Natural killer cell (primary cell): ENCODE data around the gene ADGRB3. TPM values are rescaled to one million over a fixed set of nuclear protein-coding genes. Genes with fewer than 3 reads are reported as not detected.

Experiments used
- ATAC-seq, 3 donors: fragments of 150-1000 bp in 2 of 3; fragments of 200-7000 bp in 1 of 3; cut with Tn5 transposase; 1 replicate in 1 of 3; 2 replicates in 2 of 3; pipeline ENCODE4 v1.10.0; 2021; ENCODE audit warnings: mild to moderate bottlenecking in 2 of 3, moderate library complexity in 2 of 3
- DNase-seq, 2 donors: peaks; one replicate each; pipeline versions ENCODE4 v3.0.0 to v3.0.0-alpha.2; 2013 to 2021; ENCODE audit warnings: mixed read lengths in 1 of 2
- H3K27ac ChIP-seq: one replicate; pipeline ENCODE4 v1.5.1; 2013; ENCODE audit warnings: mild to moderate bottlenecking, low read length
- H3K27me3 ChIP-seq: one replicate; pipeline ENCODE4 v1.6.1; 2013; ENCODE audit warnings: low read length; ENCODE audit not compliant: control insufficient read depth, insufficient read depth
- H3K36me3 ChIP-seq: one replicate; pipeline ENCODE4 v1.6.1; 2013; ENCODE audit warnings: low read length; ENCODE audit not compliant: control insufficient read depth, insufficient read depth
- H3K4me1 ChIP-seq: one replicate; pipeline ENCODE4 v1.6.1; 2013; ENCODE audit warnings: low read length; ENCODE audit not compliant: control insufficient read depth, insufficient read depth
- H3K4me3 ChIP-seq: one replicate; pipeline ENCODE4 v1.5.1; 2013; ENCODE audit warnings: low read length
- H3K9me3 ChIP-seq: one replicate; pipeline ENCODE4 v1.6.1; 2013; ENCODE audit warnings: low read length; ENCODE audit not compliant: control insufficient read depth, insufficient read depth
- H3K27ac Mint-ChIP-seq, 2 donors: one replicate each; pipeline ENCODE4 v1.8.0; 2022; ENCODE audit warnings: mild to moderate bottlenecking in 2 of 2, mixed read lengths in 2 of 2, moderate library complexity in 1 of 2
- H3K27me3 Mint-ChIP-seq, 2 donors: one replicate each; pipeline ENCODE4 v1.8.0; 2022; ENCODE audit warnings: low read depth in 2 of 2, mixed read lengths in 2 of 2
- H3K36me3 Mint-ChIP-seq: one replicate; pipeline ENCODE4 v1.8.0; 2022; ENCODE audit warnings: mixed read lengths
- H3K4me1 Mint-ChIP-seq, 2 donors: one replicate each; pipeline ENCODE4 v1.8.0; 2022; ENCODE audit warnings: mixed read lengths in 2 of 2
- H3K4me3 Mint-ChIP-seq: one replicate; pipeline ENCODE4 v1.8.0; 2022; ENCODE audit warnings: mild to moderate bottlenecking, moderate library complexity, mixed read lengths
- H3K9me3 Mint-ChIP-seq, 2 donors: one replicate each; pipeline ENCODE4 v1.8.0; 2022; ENCODE audit warnings: mixed read lengths in 2 of 2
- CTCF ChIP-seq: fragments of 200-600 bp; IDR thresholded peaks from one replicate; pipeline ENCODE4 v1.8.0; 2022; ENCODE audit warnings: antibody characterized with exemption
- WGBS: methylation state at CpG from one replicate; pipeline ENCODE4 v1.1.7; 2013; ENCODE audit warnings: missing lambda C conversion rate; ENCODE audit not compliant: insufficient coverage; 5-methylcytosine and 5-hydroxymethylcytosine counted together
- intact Hi-C: fragments of 100-400 bp; cut with micrococcal nuclease; formaldehyde crosslinking; loops from one replicate; pipeline ENCODE4 v1.14.2; 2022
- total RNA-seq, 4 donors: library from RNA; stranded (reverse); fragments of 120-200 nt in 1 of 4; gene quantifications; one replicate each; pipeline versions ENCODE4 v1.2.3 to v1.2.4, GENCODE V29; 2013 to 2022

Gene ADGRB3
- total RNA-seq, 3 donors from 2014 or later (not counting 1 experiment from before 2014, with no cell fraction given), result not detected

- Mint-ChIP-seq H3K27me3 (no peaks in the 10 kb centered on the region), H3K36me3 (no peaks in the 10 kb centered on the region), H3K9me3 (peaks cover 6 to 15% of the 10 kb centered on the region in 2 donors), H3K4me1 (no peaks in the 10 kb centered on the region), H3K27ac (no peak overlapping the region), H3K4me3 (no peak overlapping the region)
- ATAC-seq (no peak), DNase-seq (no peak)
- no peak for TF ChIP-seq CTCF
- Histone ChIP-seq H3K27ac (no peak overlapping the region), H3K9me3 (no peaks in the 10 kb centered on the region), H3K4me3 (no peak overlapping the region), H3K4me1 (no peaks in the 10 kb centered on the region), H3K27me3 (no peaks in the 10 kb centered on the region), H3K36me3 (no peaks in the 10 kb centered on the region)
- intact Hi-C loops, result no loop called here
- WGBS, result no CpG with 5 or more reads among the region's 3 CpGs
Measured at GRCh38 chr6:68892452-68892851, 257.4 kb downstream of the ADGRB3 start.

- DNase-seq (no peak), ATAC-seq (no peak)
- TF ChIP-seq CTCF, result no peak
- Mint-ChIP-seq H3K36me3 (no peaks in the 10 kb centered on the region), H3K27ac (no peak overlapping the region), H3K27me3 (no peaks in the 10 kb centered on the region), H3K4me3 (no peak overlapping the region), H3K9me3 (peaks cover 8% of the 10 kb centered on the region in 2 donors), H3K4me1 (no peaks in the 10 kb centered on the region)
- Histone ChIP-seq H3K27me3 (no peaks in the 10 kb centered on the region), H3K4me3 (no peak overlapping the region), H3K36me3 (no peaks in the 10 kb centered on the region), H3K4me1 (no peaks in the 10 kb centered on the region), H3K27ac (no peak overlapping the region), H3K9me3 (no peaks in the 10 kb centered on the region)
- intact Hi-C loops, result no loop called here
- WGBS, result no CpG with 5 or more reads among the region's 1 CpG
Measured at GRCh38 chr6:68895929-68896328, 260.8 kb downstream of the ADGRB3 start.

- H3K27ac ChIP-seq, result no peak overlapping the region
- ATAC-seq (no peak), DNase-seq (no peak)
- no peaks in the 10 kb centered on the region for H3K27me3 ChIP-seq
- no peak overlapping the region for H3K4me3 ChIP-seq
- no peak overlapping the region for H3K27ac Mint-ChIP-seq
- no peaks in the 10 kb centered on the region for H3K36me3 ChIP-seq
- H3K9me3 ChIP-seq, result no peaks in the 10 kb centered on the region
- H3K36me3 Mint-ChIP-seq, result no peaks in the 10 kb centered on the region
- H3K9me3 Mint-ChIP-seq, result peaks cover 7 to 9% of the 10 kb centered on the region in 2 donors
- 91% methylated on average over 1 of the region's 1 CpG for WGBS
- H3K27me3 Mint-ChIP-seq, result no peaks in the 10 kb centered on the region
- intact Hi-C loops, result no loop called here
- no peak for TF ChIP-seq CTCF
- no peaks in the 10 kb centered on the region for H3K4me1 Mint-ChIP-seq
- no peaks in the 10 kb centered on the region for H3K4me1 ChIP-seq
- H3K4me3 Mint-ChIP-seq, result no peak overlapping the region
Measured at GRCh38 chr6:68901044-68901443, 266.0 kb downstream of the ADGRB3 start.

GRCh38 chr6:68911334-68911733 lies 276.3 kb downstream of the ADGRB3 start:
- Mint-ChIP-seq H3K4me1 (no peaks in the 10 kb centered on the region), H3K36me3 (peaks cover 9% of the 10 kb centered on the region), H3K27ac (no peak overlapping the region), H3K27me3 (no peaks in the 10 kb centered on the region), H3K9me3 (peaks cover 8 to 10% of the 10 kb centered on the region in 2 donors), H3K4me3 (no peak overlapping the region)
- Histone ChIP-seq H3K4me3 (no peak overlapping the region), H3K36me3 (no peaks in the 10 kb centered on the region), H3K27me3 (no peaks in the 10 kb centered on the region), H3K27ac (no peak overlapping the region), H3K4me1 (no peaks in the 10 kb centered on the region), H3K9me3 (no peaks in the 10 kb centered on the region)
- WGBS, result 78% methylated on average over 3 of the region's 3 CpGs
- intact Hi-C loops, result no loop called here
- DNase-seq (no peak), ATAC-seq (no peak)
- TF ChIP-seq CTCF, result no peak
